Left ventricle myocardium inferior (tissue), 1 donor: Measurements from ENCODE around the gene GNPTAB. TPM values are rescaled to one million over a fixed set of nuclear protein-coding genes. Genes with fewer than 3 reads are reported as not detected.
"Not testable (repeated sequence)": the region's sequence is repeated elsewhere in the genome, so short reads cannot be mapped to it uniquely, and the experiment has no call there.

Experiments used
- DNase-seq: peaks from one replicate; pipeline ENCODE4 v3.0.0-alpha.2; 2020
- H3K27ac ChIP-seq: fragments of 200-600 bp; replicated peaks from 2 replicates; pipeline ENCODE4 v1.8.0; 2021
- H3K27me3 ChIP-seq: fragments of 200-600 bp; 2 replicates; pipeline ENCODE4 v1.8.0; 2021; ENCODE audit warnings: low read depth
- H3K36me3 ChIP-seq: fragments of 200-600 bp; 2 replicates; pipeline ENCODE4 v1.8.0; 2021
- H3K4me1 ChIP-seq: fragments of 200-600 bp; 2 replicates; pipeline ENCODE4 v1.8.0; 2021
- H3K4me3 ChIP-seq: fragments of 200-600 bp; 2 replicates; pipeline ENCODE4 v1.8.0; 2021; ENCODE audit warnings: mild to moderate bottlenecking, moderate library complexity
- H3K9me3 ChIP-seq: fragments of 200-600 bp; replicated peaks from 2 replicates; pipeline ENCODE4 v1.8.0; 2021
- CTCF ChIP-seq: fragments of 200-600 bp; IDR thresholded peaks from 2 replicates; pipeline ENCODE4 v1.8.0; 2021; ENCODE audit warnings: antibody characterized with exemption, mild to moderate bottlenecking, borderline replicate concordance
- intact Hi-C: fragments of 100-400 bp; cut with micrococcal nuclease; formaldehyde crosslinking; loops from one replicate; pipeline ENCODE4 v1.11.0; 2022
- total RNA-seq: library from RNA; stranded (reverse); fragmentation: NEBNext Ultra II Directional; extraction: Animal tissue kit (Norgen Biotek cat#: 25700); gene quantifications from one replicate; pipeline ENCODE4 v1.2.1, GENCODE V29; 2021
- donor health status: DM: no; HTN: yes; CAD: no; lungs with severe emphysema.

The GNPTAB gene
- total RNA-seq, 1 donor from 2014 or later = 55.2 TPM

- no peaks in the 10 kb centered on the region for H3K36me3 ChIP-seq
- DNase-seq = no peak
Observed at GRCh38 chr12:101862245-101862644, 31.5 kb upstream of the GNPTAB start.

GRCh38 chr12:101861688-101862087 lies 30.9 kb upstream of the GNPTAB start:
- H3K9me3 ChIP-seq, intact Hi-C loops, H3K27ac ChIP-seq, H3K4me1 ChIP-seq, H3K36me3 ChIP-seq, H3K4me3 ChIP-seq, H3K27me3 ChIP-seq, DNase-seq: not testable (repeated sequence)

More at GRCh38 chr12:101862245-101862644, 31.5 kb upstream of the GNPTAB start:
- no peak overlapping the region for H3K4me3 ChIP-seq
- no peaks in the 10 kb centered on the region for H3K27me3 ChIP-seq
- H3K9me3 ChIP-seq = peaks cover 9% of the 10 kb centered on the region
- H3K4me1 ChIP-seq = no peaks in the 10 kb centered on the region
- no peak overlapping the region for H3K27ac ChIP-seq
- intact Hi-C loops = no loop called here
- TF ChIP-seq CTCF = no peak

GRCh38 chr12:101859664-101860607 lies 29.2 kb upstream of the GNPTAB start:
- Histone ChIP-seq H3K36me3 (no peaks in the 10 kb centered on the region), H3K27ac (no peak overlapping the region), H3K9me3 (peaks cover under 1% of the 10 kb centered on the region), H3K4me1 (no peaks in the 10 kb centered on the region), H3K4me3 (no peak overlapping the region), H3K27me3 (no peaks in the 10 kb centered on the region)
- intact Hi-C loops = no loop called here
- DNase-seq = no peak
- TF ChIP-seq CTCF = no peak

GRCh38 chr12:101858361-101858760 lies 27.6 kb upstream of the GNPTAB start:
- TF ChIP-seq CTCF = no peak
- Histone ChIP-seq H3K36me3 (no peaks in the 10 kb centered on the region), H3K27ac (no peak overlapping the region), H3K4me1 (no peaks in the 10 kb centered on the region), H3K4me3 (no peak overlapping the region), H3K9me3 (no peaks in the 10 kb centered on the region), H3K27me3 (no peaks in the 10 kb centered on the region)
- DNase-seq = no peak
- intact Hi-C loops = no loop called here

- H3K4me1 ChIP-seq = no peaks in the 10 kb centered on the region
- intact Hi-C loops = no loop called here
- peak overlapping the region; percentile 40 for H3K27ac ChIP-seq
Observed at GRCh38 chr12:101857043-101857558, 26.3 kb upstream of the GNPTAB start.

GRCh38 chr12:101856614-101857013 lies 25.9 kb upstream of the GNPTAB start:
- H3K9me3 ChIP-seq, DNase-seq, H3K4me3 ChIP-seq, H3K36me3 ChIP-seq, H3K4me1 ChIP-seq, intact Hi-C loops, H3K27me3 ChIP-seq: not testable (repeated sequence)
- peak overlapping the region; percentile 40 for H3K27ac ChIP-seq

More at GRCh38 chr12:101857043-101857558, 26.3 kb upstream of the GNPTAB start:
- no peaks in the 10 kb centered on the region for H3K27me3 ChIP-seq
- H3K36me3 ChIP-seq = no peaks in the 10 kb centered on the region
- no peaks in the 10 kb centered on the region for H3K9me3 ChIP-seq
- no peak for DNase-seq
- TF ChIP-seq CTCF = no peak
- no peak overlapping the region for H3K4me3 ChIP-seq
